Upper lobe of left lung (tissue), 4 donors: ENCODE data around the gene SMC6.

ENCODE experiments used
- CTCF ChIP-seq, 6 experiments: fragments of 450-650 bp in 4 of 6; fragments of 200-600 bp in 2 of 6; sonication (generic) in 2 of 6; IDR thresholded peaks; one replicate each; pipeline ENCODE4 v1.5.1; 2016 to 2019; ENCODE audit warnings: antibody characterized with exemption in 6 of 6
- POLR2A ChIP-seq, 4 donors: fragments of 450-650 bp; IDR thresholded peaks; one replicate each; pipeline ENCODE4 v1.5.1; 2016 to 2017; ENCODE audit warnings: antibody characterized with exemption in 4 of 4, mild to moderate bottlenecking in 2 of 4

GRCh38 chr2:17800219-17800618, 46.6 kb upstream of the SMC6 start:
- TF ChIP-seq CTCF (IDR thresholded peaks at IDR 0.05) (no peak), POLR2A (IDR thresholded peaks at IDR 0.05) (no peak)
